CD4-positive, alpha-beta T cell treated with Interferon alpha-2 for 1 hour (primary cell): ENCODE data around the gene SKOR1.
A peak's percentile ranks its signal among the peaks of the same experiment; 100 is the strongest.

Experiments used
- DNase-seq, 2 donors: peaks; one replicate each; pipeline ENCODE4 v3.0.0-alpha.2; 2020 to 2022

The SKOR1 gene

GRCh38 chr15:67833710-67834511 is 8.6 kb downstream of the SKOR1 start:
- peak; percentile 21 to 35 for DNase-seq

- peak in 1 of 2 donors; percentile 29 for DNase-seq
Observed at GRCh38 chr15:67834581-67835296, 9.4 kb downstream of the SKOR1 start.

DNA sequence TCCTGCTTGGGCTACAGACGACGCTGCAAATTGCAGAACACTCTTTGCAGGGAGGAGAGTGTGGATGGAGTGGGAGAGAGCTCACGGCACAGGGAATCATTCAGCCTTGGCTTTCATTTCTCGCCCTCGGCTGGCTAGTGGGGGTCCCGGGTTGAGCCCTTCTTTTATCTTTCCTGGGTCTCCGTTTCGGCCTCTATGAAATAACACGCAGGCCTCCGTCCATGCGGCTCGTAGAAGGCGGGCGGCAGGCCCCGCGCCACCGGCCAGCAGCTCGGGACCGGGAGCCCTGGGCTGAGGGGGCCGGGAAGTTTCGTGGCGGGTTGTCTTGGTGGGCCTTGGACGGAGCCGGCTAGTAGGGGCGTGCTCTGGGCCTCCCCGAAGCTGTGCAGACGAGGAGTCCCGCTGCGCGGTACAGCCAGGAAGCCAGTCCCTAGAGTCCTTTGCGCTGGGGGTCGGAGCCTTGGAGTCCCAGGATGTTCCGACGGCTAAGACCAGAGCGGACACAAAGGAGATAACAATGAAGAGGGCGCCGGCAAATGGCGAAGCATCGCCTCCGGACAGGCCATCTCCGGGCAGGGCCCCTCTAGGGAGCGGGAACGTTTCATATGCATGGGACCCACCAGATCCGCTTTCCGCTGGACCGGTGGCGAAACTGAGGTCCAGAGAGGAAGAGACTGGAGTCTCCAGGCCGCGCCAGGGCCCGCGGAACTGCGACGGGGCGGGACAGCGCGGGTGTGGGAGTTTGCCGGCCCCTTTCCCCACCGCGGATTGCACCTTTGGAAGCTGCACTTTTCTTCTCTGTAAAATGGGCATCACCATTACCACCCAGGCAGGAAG is 10.2 kb downstream of the SKOR1 start:
- DNase-seq: no peak

GRCh38 chr15:67836134-67836455 is 10.8 kb downstream of the SKOR1 start:
- no peak for DNase-seq

- DNase-seq: peak; percentile 51 to 71
Observed at GRCh38 chr15:67836477-67836876, 11.2 kb downstream of the SKOR1 start.

DNA sequence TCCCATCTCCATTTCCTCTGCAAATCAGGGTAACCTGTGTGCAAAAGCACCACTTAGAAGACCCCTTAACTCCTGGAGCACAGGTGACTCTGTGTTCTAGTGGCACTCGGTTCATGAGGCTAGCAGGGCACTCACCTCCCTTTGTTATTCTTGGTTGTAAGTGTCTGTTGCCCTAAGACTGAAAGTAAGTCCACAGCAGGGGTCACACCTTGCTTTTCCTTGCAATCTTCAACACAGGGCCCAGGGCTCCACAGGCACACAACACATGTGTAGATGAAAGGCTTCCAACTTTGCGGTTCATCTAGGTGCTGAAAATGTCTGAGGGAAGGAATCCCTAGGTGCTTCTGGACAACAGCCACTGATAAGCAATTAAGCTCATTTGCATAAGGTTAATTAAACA is 11.6 kb downstream of the SKOR1 start:
- DNase-seq: no peak

DNA sequence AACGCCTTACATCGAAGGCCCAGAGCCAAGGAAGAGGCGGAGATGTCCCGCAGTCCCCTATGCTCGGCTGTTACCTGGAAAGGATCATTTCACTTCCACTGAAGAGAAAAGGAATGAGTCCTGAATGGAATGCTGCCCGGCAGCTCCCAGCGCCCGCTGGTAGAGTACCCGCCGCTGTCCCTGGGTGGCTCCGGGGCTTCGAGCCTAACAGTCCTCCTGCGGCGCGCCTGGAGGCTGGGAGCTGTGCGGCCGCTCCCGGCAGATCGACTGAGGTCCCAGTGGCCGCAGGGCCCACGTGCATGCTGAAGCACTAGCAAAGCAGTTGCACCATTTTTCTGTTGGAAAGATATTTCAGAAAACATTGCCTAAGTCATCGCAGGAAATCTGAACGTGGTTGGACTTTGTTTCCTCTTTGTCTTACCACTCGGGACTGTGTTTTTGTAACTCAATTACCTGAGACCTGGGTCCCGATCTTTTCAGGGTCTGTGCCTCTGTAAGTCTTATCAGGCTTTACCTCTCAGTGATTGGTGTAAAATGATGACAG is 13.6 kb downstream of the SKOR1 start:
- no peak for DNase-seq

DNA sequence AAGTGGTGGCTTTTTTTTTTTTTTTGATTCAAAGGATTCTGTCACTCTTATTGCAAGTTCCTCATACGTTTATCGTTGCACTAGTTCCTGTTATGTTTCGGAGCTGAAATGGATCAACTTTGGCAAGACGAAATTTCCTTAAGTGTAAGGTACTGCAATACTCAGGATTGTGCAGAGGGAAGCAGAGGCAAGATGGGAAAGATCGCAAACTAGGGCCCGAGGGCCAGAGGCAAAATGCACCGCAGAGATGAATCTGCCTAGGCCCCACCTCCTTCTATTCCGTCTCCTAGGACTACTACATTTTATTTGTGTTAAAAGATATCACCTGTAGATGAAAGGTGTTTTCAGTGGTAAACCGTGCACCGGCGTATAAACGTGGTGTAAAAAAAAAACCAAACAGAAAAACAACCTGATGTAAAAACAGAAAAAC is 14.2 kb downstream of the SKOR1 start:
- DNase-seq: peak in 1 of 2 donors; percentile 43

GRCh38 chr15:67839929-67840748 is 14.8 kb downstream of the SKOR1 start, which contains the start of gene RNU6-1:
Gene RNU6-1 (minus strand): TSS chr15:67840045.
- peak; percentile 96 to 97 for DNase-seq

- DNase-seq: no peak
Observed at GRCh38 chr15:67840749-67841512, 15.6 kb downstream of the SKOR1 start.

DNA sequence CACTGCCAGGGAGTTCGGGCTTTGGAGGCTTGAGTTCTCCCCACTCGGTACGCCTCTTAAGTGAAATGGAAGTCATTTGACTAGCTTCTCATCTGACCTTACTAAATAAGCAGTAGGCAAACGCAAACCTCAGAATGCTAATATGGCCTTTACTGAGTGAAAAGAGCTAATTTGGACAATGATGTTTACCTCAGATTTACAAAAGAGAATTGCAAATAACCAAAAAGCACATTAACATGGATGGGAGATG is 16.1 kb downstream of the SKOR1 start:
- no peak for DNase-seq

DNA sequence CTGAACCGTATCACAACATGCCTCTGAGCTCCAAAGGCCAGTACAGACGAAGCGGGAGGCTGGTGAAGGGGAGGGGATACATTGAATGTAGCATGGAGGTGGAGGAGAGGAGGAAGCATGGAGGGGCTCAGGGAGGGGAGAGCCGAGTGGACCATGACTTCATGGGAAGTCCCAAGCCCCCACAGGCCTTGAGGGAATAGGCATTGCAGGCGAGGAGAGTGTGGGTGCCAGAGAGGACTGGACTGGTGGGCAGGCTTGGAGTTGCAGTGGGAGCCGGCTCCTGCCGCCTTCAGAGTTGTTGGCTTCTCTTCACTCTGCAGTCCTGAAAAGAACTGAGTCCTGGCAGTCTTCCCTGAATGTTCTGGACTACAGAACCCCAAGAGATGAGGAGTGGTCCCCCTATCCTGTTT is 17.8 kb downstream of the SKOR1 start:
- no peak for DNase-seq

GRCh38 chr15:67843571-67844387 is 18.5 kb downstream of the SKOR1 start:
- no peak for DNase-seq

GRCh38 chr15:67845974-67846373 is 20.7 kb downstream of the SKOR1 start:
- DNase-seq: no peak

DNA sequence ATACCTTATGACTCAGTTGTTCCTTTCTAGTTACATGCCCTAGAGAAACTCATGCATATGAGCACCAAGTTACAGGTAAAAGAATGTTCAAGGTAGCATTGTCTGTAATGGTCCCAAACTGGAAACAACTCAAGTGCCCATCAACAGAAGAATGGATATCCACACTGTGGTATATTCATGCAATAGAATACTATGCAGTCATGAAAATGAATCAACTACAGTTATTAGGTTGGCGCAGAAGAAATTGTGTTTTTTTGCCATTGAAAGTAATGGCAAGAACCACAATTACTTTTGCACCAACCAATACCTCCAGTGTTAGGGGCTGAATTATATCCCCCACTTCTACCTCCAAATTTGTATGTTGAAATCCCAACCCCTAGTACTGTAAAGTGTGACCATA is 24.2 kb downstream of the SKOR1 start:
- no peak for DNase-seq

DNA sequence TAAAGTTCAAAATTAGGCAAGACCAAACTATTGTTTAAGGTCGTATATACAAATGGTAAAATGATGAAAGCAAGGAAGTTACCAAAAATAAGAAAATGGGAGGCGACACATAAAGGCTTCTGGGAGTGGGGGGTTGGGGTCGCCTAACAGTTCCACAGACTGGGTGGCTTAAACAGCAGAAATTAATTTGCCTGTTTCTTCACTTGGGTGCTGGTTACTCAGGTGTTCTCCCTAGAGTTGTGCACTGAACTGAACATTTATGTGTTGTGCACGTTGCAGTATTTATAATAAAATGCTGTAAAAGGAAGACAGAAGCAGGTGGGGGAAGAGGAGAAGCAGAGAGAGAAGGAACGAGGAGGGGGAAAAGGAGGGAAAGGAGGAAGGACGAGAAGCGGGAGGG is 25.0 kb downstream of the SKOR1 start:
- no peak for DNase-seq

- peak in 1 of 2 donors; percentile 42 for DNase-seq
Observed at GRCh38 chr15:67850994-67851571, 25.8 kb downstream of the SKOR1 start.

DNA sequence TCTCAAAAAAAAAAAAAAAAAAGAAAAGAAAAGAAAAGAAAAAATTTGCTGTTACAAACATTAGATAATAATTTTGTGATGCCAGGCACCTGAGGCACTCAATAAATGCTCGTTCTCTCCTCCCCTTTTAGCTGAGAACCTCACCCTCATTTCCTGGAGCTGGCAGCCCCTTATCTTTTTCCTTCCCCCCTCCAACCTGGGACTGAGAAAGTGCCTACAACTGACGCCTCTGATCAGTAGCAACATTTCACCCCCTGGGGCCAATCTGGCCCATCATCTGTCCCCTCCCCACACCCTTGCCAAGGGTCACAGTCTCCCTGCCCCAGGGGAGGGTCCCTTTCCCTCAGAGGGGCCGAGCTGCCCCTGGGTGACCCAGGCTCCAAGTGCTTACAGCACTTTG is 27.1 kb downstream of the SKOR1 start:
- no peak for DNase-seq

DNA sequence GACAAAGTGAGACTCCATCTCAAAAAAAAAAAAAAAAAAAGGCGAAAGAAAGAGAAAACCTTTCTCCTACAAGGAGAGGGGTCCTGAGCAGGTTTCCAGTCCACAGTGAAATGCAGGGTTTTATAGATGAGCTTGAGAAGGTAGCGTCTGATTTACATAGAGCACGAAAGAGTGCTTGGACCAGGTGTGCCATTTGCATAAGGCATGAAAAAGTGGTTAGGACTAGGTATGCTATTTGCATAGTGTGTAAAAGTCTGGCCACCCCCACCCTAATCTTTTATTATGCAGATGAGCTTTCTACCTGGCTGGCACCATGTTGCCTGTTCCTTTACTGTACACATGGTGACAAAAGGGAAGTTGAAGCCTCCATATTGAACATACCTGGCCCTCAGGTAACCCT is 28.1 kb downstream of the SKOR1 start:
- DNase-seq: no peak

GRCh38 chr15:67854358-67854757 is 29.0 kb downstream of the SKOR1 start:
- DNase-seq: no peak
